ENCODE measurements around the gene ADCY5.

Gene ADCY5

GRCh38 chr3:123423031-123423430, 25.9 kb downstream of the ADCY5 start:
- Histone ChIP-seq H3K79me2 (ENCODE audit: insufficient read depth, low read length) (no peaks in the 10 kb centered on the region), H3K9ac (ENCODE audit: low read length) (no peak overlapping the region), H3K4me1 (ENCODE audit: insufficient read depth, low read length, severe bottlenecking) (no peaks in the 10 kb centered on the region), H3K9me2 (ENCODE audit: low read depth, low read length) (no peaks in the 10 kb centered on the region), H3K36me3 (ENCODE audit: insufficient read depth, low read length) (no peaks in the 10 kb centered on the region), H3K27ac (ENCODE audit: low read depth, low read length, poor library complexity, severe bottlenecking) (no peak overlapping the region), H3K4me3 (ENCODE audit: low read depth, low read length, poor library complexity, severe bottlenecking) (no peak overlapping the region), H2AFZ (ENCODE audit: low read length) (no peak overlapping the region), H3K9me3 (ENCODE audit: low read length) (no peaks in the 10 kb centered on the region), H3K4me2 (ENCODE audit: low read length) (no peak overlapping the region), H3K27me3 (ENCODE audit: insufficient read depth, low read length) (peaks cover 13% of the 10 kb centered on the region), H4K20me1 (ENCODE audit: insufficient read depth, low read length) (no peaks in the 10 kb centered on the region), H3F3A (ENCODE audit: insufficient read depth, low read length) (no peaks in the 10 kb centered on the region)
- no peak for TF ChIP-seq CTCF (IDR thresholded peaks at IDR 0.05; ENCODE audit: low read length)

- H3K4me2 ChIP-seq (ENCODE audit: low read length), result no peak overlapping the region
- TF ChIP-seq EZH2 (IDR thresholded peaks at IDR 0.05; ENCODE audit: borderline replicate concordance, low read length), result no peak
- H3K27me3 ChIP-seq (ENCODE audit: insufficient read depth, low read length), result peaks cover 13% of the 10 kb centered on the region
Measured at GRCh38 chr3:123422457-123422856, 26.4 kb downstream of the ADCY5 start.

GRCh38 chr3:123421353-123422174, 27.3 kb downstream of the ADCY5 start:
- no peak overlapping the region for H3K27ac ChIP-seq (ENCODE audit: low read depth, low read length, poor library complexity, severe bottlenecking)
- no peaks in the 10 kb centered on the region for H3K9me2 ChIP-seq (ENCODE audit: low read depth, low read length)
- no peaks in the 10 kb centered on the region for H3K9me3 ChIP-seq (ENCODE audit: low read length)
- H3K27me3 ChIP-seq (ENCODE audit: insufficient read depth, low read length), result peaks cover 13% of the 10 kb centered on the region
- no peak overlapping the region for H3K4me3 ChIP-seq (ENCODE audit: low read depth, low read length, poor library complexity, severe bottlenecking)
- H3K79me2 ChIP-seq (ENCODE audit: insufficient read depth, low read length), result no peaks in the 10 kb centered on the region
- no peaks in the 10 kb centered on the region for H3K4me1 ChIP-seq (ENCODE audit: insufficient read depth, low read length, severe bottlenecking)
- H4K20me1 ChIP-seq (ENCODE audit: insufficient read depth, low read length), result no peaks in the 10 kb centered on the region
- no peak overlapping the region for H2AFZ ChIP-seq (ENCODE audit: low read length)
- no peak overlapping the region for H3K4me2 ChIP-seq (ENCODE audit: low read length)
- no peaks in the 10 kb centered on the region for H3K36me3 ChIP-seq (ENCODE audit: insufficient read depth, low read length)
- no peak for TF ChIP-seq CTCF (IDR thresholded peaks at IDR 0.05; ENCODE audit: low read length)
- TF ChIP-seq EZH2 (IDR thresholded peaks at IDR 0.05; ENCODE audit: borderline replicate concordance, low read length), result no peak
- no peaks in the 10 kb centered on the region for H3F3A ChIP-seq (ENCODE audit: insufficient read depth, low read length)
- H3K9ac ChIP-seq (ENCODE audit: low read length), result no peak overlapping the region

More at GRCh38 chr3:123422457-123422856, 26.4 kb downstream of the ADCY5 start:
- Histone ChIP-seq H3K27ac (ENCODE audit: low read depth, low read length, poor library complexity, severe bottlenecking) (no peak overlapping the region), H3K79me2 (ENCODE audit: insufficient read depth, low read length) (no peaks in the 10 kb centered on the region), H3K4me3 (ENCODE audit: low read depth, low read length, poor library complexity, severe bottlenecking) (no peak overlapping the region), H3K9ac (ENCODE audit: low read length) (no peak overlapping the region), H2AFZ (ENCODE audit: low read length) (no peak overlapping the region), H3K4me1 (ENCODE audit: insufficient read depth, low read length, severe bottlenecking) (no peaks in the 10 kb centered on the region), H3K36me3 (ENCODE audit: insufficient read depth, low read length) (no peaks in the 10 kb centered on the region), H3K9me2 (ENCODE audit: low read depth, low read length) (no peaks in the 10 kb centered on the region), H3K9me3 (ENCODE audit: low read length) (no peaks in the 10 kb centered on the region), H4K20me1 (ENCODE audit: insufficient read depth, low read length) (no peaks in the 10 kb centered on the region), H3F3A (ENCODE audit: insufficient read depth, low read length) (no peaks in the 10 kb centered on the region)

All from OCI-LY1 (cell line).